Mesothelial cell of epicardium (in vitro differentiated cells): ENCODE data around the gene MAN2A2. TPM values are rescaled to one million over a fixed set of nuclear protein-coding genes. Genes with fewer than 3 reads are reported as not detected.

ENCODE experiments used
- DNase-seq, 2 experiments: peaks; one replicate each; pipeline ENCODE4 v3.0.0; 2021; ENCODE audit warnings: low spot score in 2 of 2; ENCODE audit not compliant: unreplicated experiment in 2 of 2
- H3K27ac Mint-ChIP-seq: 2 replicates; pipeline ENCODE4 v1.8.0; 2021; ENCODE audit warnings: mixed read lengths
- H3K27me3 Mint-ChIP-seq: 2 replicates; pipeline ENCODE4 v1.8.0; 2021; ENCODE audit warnings: low read depth, mixed read lengths
- H3K36me3 Mint-ChIP-seq: 2 replicates; pipeline ENCODE4 v1.8.0; 2021; ENCODE audit warnings: mixed read lengths
- H3K4me1 Mint-ChIP-seq: 2 replicates; pipeline ENCODE4 v1.8.0; 2021; ENCODE audit warnings: mixed read lengths
- H3K4me3 Mint-ChIP-seq: 2 replicates; pipeline ENCODE4 v1.8.0; 2021; ENCODE audit warnings: mild to moderate bottlenecking, moderate library complexity, mixed read lengths
- H3K9me3 Mint-ChIP-seq: 2 replicates; pipeline ENCODE4 v1.8.0; 2021; ENCODE audit warnings: mixed read lengths
- total RNA-seq: library from RNA; stranded (reverse); gene quantifications from 3 replicates; pipeline ENCODE4 v1.2.1, GENCODE V29; 2021
- TF ChIP-seq, protein P1 (sequence below): fragments of 200-600 bp; sonication (generic); IDR thresholded peaks from one replicate; pipeline ENCODE4 v1.5.0; 2021; ENCODE audit warnings: antibody characterized with exemption; ENCODE audit not compliant: unreplicated experiment

The MAN2A2 gene
- total RNA-seq, 1 donor from 2014 or later: 104 TPM

DNA sequence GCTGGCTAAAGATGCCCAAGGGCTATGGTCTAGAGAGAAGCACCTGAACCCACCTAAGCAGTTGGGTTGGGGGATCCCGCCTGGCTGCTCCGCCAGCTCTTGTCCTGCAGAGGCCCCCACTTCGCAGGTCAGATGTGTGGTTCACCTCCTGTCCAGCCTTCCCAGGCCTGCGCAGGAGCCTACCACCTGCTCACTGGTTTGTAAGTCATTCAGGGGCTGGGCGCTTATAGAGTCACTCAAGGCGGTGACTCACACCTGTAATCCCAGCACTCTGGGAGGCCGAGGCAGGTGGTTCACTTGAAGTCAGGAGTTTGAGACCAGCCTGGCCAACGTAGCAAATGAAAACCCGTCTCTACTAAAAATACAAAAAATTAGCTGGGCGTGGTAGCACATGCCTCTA lies 38.6 kb upstream of the MAN2A2 start:
- TF ChIP-seq, protein P1, sequence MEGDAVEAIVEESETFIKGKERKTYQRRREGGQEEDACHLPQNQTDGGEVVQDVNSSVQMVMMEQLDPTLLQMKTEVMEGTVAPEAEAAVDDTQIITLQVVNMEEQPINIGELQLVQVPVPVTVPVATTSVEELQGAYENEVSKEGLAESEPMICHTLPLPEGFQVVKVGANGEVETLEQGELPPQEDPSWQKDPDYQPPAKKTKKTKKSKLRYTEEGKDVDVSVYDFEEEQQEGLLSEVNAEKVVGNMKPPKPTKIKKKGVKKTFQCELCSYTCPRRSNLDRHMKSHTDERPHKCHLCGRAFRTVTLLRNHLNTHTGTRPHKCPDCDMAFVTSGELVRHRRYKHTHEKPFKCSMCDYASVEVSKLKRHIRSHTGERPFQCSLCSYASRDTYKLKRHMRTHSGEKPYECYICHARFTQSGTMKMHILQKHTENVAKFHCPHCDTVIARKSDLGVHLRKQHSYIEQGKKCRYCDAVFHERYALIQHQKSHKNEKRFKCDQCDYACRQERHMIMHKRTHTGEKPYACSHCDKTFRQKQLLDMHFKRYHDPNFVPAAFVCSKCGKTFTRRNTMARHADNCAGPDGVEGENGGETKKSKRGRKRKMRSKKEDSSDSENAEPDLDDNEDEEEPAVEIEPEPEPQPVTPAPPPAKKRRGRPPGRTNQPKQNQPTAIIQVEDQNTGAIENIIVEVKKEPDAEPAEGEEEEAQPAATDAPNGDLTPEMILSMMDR: no peak
- Mint-ChIP-seq H3K4me3 (no peak overlapping the region), H3K36me3 (no peaks in the 10 kb centered on the region), H3K9me3 (no peaks in the 10 kb centered on the region), H3K27me3 (no peaks in the 10 kb centered on the region), H3K27ac (no peak overlapping the region), H3K4me1 (peaks cover 31% of the 10 kb centered on the region)
- DNase-seq: no peak

DNA sequence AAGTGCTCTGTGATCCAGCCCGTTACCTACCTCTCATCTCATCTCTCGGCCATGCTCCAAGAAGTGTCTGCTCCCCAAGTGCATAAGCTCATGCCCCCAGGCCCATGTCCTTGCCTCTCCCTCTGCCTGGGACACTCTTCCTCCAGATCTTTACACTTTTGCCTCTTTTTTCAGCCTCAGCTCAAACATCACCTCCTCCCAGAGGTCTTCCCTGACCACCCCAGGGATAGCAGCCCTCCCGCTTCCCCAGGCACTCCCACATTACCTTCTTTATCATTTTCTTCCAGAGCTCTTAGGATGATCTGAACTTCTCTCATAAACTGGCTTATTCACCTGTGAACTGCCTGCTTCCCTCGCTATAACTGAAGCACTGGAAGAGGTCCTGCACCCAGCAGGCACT lies 37.4 kb upstream of the MAN2A2 start:
- Mint-ChIP-seq H3K4me1 (peaks cover 41% of the 10 kb centered on the region), H3K27me3 (no peaks in the 10 kb centered on the region), H3K36me3 (no peaks in the 10 kb centered on the region), H3K27ac (no peak overlapping the region), H3K9me3 (no peaks in the 10 kb centered on the region), H3K4me3 (no peak overlapping the region)
- DNase-seq: no peak
- TF ChIP-seq, protein P1: no peak

DNA sequence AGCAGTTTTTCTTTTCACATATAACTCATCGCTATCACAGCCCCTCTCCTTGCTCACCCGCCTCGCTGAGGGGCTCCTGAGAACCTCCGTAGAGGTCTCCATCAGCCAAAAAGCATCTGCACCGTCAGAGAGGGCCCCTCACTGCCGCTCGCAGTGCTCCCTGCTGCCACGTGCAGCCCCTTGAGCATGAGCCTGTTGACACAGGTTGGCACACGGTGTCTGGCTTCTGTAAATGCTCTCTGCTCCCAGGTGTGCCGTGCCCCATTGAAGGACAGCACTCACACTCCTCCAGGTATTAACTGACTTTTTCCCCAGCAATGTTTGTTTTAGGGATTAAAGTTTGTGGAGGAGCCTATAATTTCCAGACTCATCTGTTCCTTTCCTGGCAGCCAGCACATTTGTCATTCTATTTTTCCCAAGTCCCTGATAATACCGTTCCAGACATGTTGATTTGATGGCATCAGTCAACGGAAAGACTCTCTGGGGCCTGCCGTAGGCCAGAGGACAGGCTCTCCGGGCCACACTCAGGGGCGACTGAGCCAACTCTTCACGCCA lies 36.9 kb upstream of the MAN2A2 start:
- Mint-ChIP-seq H3K4me3 (no peak overlapping the region), H3K4me1 (peaks cover 43% of the 10 kb centered on the region), H3K27ac (peak overlapping the region; percentile 41), H3K36me3 (no peaks in the 10 kb centered on the region), H3K9me3 (no peaks in the 10 kb centered on the region), H3K27me3 (no peaks in the 10 kb centered on the region)
- TF ChIP-seq, protein P1: no peak
- DNase-seq: no peak

DNA sequence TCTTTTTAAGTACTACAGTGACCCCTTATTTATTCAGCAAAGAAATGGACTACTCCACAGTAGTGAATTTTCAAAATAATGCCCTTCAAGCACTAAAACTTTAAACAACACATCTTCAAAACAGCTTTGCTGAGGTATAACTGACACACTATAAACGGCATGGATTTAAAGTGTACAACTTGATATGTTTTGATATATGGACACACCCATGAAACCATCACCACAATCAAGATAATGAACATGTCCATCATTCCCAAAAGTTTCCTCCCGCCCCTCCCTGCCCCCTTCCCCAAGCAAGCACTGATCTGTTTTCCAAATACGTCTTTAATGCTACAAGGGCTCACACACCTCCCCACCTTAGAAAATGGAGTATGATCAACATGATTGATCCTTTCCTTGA lies 36.3 kb upstream of the MAN2A2 start:
- Mint-ChIP-seq H3K4me3 (no peak overlapping the region), H3K27ac (no peak overlapping the region), H3K27me3 (no peaks in the 10 kb centered on the region), H3K4me1 (peaks cover 43% of the 10 kb centered on the region), H3K36me3 (no peaks in the 10 kb centered on the region), H3K9me3 (no peaks in the 10 kb centered on the region)
- TF ChIP-seq, protein P1: no peak
- no peak for DNase-seq

DNA sequence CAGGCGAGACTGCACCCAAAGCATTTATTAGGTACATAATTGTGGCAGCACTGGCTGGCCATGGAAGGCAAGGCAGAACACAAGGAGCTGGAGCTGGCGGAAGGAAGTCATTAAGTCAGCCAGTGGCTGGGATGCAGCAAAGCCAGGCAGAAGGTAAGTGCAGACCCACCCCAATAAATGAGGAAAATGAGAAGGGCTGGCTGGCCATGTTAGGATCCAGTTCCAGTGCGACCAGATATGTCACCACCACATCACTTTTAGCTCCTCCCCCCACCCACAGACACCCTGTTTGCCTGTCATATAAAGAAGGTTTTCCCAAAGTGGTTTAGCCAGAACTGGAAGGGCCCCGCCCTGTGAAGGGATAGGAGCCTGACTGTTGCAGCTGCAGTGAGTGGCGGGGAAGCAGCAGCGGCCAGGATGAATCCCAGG lies 34.8 kb upstream of the MAN2A2 start, which contains the start of gene FURIN:
Gene FURIN (plus strand): TSS at position 328 of the 429 bp plus-strand sequence. CDS start 7,153 bp downstream, outside the sequence.
- Mint-ChIP-seq H3K27ac (peak within 1 kb of the TSS; percentile 97), H3K4me1 (peaks cover 55% of the 10 kb centered on the region), H3K36me3 (no peaks in the 10 kb centered on the region), H3K9me3 (no peaks in the 10 kb centered on the region), H3K27me3 (no peaks in the 10 kb centered on the region), H3K4me3 (peak within 1 kb of the TSS; percentile 36)
- DNase-seq: no peak
- TF ChIP-seq, protein P1: no peak

DNA sequence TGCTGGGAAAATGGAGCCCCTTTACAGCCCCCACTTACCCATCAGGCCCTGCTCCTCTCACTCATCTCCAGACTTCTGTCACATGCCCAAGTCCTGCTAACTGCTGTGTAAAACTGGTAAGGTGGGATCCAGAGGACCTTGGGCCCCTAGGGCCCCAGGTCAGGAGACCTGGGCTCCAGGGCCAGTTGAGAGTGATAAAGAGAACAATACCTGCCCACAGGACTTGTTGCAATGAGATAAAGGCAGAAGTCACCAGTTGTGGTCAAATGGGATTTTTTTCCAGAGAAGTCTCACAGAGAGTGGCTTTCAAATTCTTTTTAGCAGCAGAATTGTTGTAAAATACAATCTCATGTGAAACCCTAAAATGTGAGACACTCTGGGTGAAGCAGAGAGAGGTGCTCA lies 34.0 kb upstream of the MAN2A2 start:
- peak overlapping the region; percentile 97 for H3K27ac Mint-ChIP-seq
- H3K27me3 Mint-ChIP-seq: no peaks in the 10 kb centered on the region
- TF ChIP-seq, protein P1: no peak
- peak overlapping the region; percentile 36 for H3K4me3 Mint-ChIP-seq
- peaks cover 63% of the 10 kb centered on the region for H3K4me1 Mint-ChIP-seq
- no peaks in the 10 kb centered on the region for H3K9me3 Mint-ChIP-seq
- H3K36me3 Mint-ChIP-seq: no peaks in the 10 kb centered on the region
- DNase-seq: no peak
